HG03139 (cell line): Measurements from ENCODE around the gene ROBO1.

Experiments
- ATAC-seq: cut with Tn5 transposase; IDR thresholded peaks from one replicate; pipeline ENCODE4 v1.9.1; 2021; ENCODE audit not compliant: unreplicated experiment

Gene ROBO1

GRCh38 chr3:78940128-78940527, 827.7 kb downstream of the ROBO1 start:
- no peak for ATAC-seq

DNA sequence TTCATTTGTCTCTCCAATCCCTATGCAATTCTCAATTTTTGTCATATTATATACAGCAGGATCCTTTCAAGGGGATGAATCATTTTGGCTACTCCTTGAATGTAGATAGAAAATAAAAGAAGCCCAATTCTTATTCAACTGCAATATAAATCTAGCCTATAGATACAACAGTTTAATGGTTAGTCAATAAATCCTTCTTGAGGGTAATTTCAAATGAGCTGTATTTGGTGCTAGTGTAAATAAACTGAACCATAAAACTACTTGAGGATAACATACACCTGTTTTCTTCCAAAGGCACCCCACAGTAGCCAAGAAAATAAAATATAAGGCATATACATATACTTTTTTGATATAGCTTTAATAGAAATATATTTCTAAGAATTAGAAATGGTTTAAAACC, 830.3 kb downstream of the ROBO1 start:
- ATAC-seq = no peak

GRCh38 chr3:78927759-78928158, 840.0 kb downstream of the ROBO1 start:
- no peak for ATAC-seq

DNA sequence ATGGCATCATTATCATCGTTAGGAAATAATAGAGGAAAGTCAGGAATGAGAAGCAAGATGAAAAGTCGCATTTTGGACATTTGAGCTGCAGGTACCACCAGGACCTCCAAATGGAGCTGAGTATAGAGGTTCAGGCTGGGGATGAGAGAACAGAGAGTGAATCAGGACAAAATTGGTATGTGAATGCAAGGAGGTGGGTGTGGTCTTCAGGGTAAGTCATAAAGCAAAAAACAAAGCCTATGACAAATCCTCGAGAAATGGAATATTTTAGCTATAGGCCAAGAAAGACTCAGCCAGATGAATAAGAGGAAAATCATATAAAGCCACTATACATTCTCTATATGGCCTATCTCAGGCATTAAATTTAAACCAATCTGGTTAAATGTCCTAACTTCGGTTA, 841.3 kb downstream of the ROBO1 start:
- no peak for ATAC-seq

DNA sequence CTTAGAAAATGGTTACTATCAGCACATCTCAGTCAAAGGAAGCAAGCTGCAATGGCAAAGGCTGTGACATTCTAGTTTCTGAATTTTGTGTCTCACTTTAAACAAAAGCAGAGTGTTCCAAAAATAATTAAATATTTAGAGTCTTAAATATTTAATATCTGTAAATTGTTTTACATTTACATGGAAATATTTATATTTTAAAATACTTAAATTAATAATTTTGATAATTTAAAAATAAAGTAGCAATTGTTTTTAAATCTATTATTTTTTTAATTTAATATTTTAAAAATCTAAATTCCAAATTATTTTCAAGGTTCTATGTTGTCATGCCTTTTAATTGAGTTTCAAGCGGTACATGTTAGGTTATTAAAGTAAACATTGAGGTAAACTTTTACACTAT, 843.1 kb downstream of the ROBO1 start:
- no peak for ATAC-seq

- no peak for ATAC-seq
Observed at GRCh38 chr3:78919021-78919755, 848.6 kb downstream of the ROBO1 start.

GRCh38 chr3:78918361-78919020, 849.3 kb downstream of the ROBO1 start:
- ATAC-seq = no peak

DNA sequence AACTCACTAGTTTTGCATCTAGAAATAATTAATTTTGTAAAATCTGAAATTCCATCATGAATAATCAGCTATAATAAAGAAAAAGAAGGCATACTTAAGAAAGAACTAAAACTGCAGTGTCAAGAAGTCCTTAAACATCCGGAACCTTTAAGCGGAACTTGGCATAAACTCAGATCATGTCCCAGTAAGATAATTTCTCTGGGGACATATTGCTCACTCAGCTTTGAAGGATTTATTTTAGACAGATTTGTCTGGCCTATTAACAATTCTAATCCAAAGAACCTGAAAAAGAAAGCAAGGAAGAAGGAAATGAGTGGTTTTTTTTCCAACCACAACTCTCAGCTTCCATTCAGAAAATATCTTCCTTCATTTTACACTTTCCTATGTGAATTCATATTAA, 850.3 kb downstream of the ROBO1 start:
- ATAC-seq = no peak

DNA sequence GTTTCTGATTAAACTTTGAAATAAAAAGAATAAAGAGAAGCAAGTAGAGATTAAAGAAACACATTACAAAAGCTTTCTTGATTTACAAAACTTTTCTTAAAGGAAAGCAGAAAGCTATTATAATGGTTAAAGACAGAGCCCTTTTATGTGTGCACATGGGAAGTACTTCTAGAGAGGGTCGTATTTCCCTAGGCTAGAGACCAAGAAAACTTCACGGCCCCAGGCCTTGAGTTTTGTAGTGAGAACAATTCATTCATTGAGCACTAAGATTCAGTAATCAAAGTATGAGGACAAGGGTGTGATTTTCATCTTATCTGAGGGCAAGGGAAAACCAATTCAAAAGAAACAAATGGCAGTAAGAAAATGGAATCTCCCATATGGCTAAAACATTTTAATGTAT, 854.1 kb downstream of the ROBO1 start:
- ATAC-seq = no peak

GRCh38 chr3:78912687-78913086, 855.1 kb downstream of the ROBO1 start:
- ATAC-seq = no peak

DNA sequence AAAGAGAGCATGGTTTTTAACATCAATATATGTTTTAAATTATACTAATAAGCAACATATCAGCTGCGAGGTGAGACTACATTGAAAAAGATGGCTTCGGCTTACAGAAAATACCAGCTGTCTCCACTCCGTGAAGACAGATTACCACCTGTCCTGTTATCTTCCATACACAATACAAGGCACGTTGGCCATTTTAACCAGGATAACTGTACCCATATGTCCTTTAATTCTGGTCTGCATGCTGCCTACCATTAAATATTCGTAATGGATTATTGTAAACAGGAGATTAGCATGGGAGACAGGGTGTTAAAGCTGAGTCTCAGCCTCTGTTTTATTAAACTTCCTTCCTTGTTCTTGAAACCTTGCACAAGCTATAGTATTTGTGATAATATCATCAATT, 855.5 kb downstream of the ROBO1 start:
- ATAC-seq = no peak

DNA sequence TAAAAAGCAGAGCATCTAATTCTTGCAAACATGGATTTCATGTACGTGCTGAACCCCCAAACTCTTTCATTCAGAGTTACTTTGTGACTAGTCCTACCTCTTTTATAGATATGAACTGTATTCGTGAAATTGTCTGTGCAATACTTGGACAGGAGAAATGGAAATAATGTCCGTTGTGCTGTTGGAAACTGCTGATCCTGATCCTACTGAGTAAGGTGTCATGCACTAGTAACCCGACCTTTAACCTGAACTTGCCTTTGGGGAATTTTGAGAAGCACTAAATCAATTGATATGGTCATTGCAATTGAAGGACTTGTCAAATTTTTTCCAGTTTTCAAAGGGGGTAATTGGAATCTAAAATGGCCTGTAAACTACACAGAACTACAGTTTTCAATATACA, 856.4 kb downstream of the ROBO1 start:
- ATAC-seq = no peak

- no peak for ATAC-seq
Observed at GRCh38 chr3:78908236-78908635, 859.6 kb downstream of the ROBO1 start.

DNA sequence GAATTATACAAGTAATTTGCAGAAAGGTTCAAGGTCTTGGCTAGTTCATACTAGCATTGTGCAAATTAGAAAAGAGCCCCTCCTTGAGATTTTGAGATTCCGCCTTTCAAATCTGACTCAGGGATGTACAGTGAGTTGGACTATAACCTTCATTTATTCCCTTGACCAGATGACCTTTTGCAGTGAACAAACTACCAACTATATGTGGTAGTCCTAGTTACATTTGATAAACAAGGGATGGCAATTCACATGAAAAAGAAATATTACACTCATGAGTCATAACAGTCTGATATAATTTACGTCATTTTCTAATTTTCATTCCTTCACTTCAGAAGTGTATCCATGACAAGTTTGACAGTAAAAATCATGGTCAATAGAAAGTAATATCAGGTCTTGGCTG, 860.4 kb downstream of the ROBO1 start:
- no peak for ATAC-seq

DNA sequence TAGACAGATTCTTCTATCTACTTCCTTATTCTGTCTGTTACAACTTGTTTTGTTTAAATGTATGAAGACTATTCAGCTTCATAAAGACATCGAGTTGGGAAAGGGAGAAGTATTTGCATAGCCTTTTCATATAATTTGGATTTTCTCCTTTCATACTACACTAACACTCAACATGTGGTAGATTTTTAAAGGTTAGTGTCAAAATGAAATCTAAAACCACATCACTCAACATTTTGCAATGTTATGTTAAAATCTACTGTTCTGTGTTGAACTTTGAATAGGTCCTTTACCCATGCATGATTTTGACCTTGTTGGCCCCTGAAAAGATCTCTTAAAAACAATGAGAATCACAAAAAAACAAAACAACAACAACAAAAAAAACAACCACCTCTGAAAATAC, 860.9 kb downstream of the ROBO1 start:
- ATAC-seq = no peak

DNA sequence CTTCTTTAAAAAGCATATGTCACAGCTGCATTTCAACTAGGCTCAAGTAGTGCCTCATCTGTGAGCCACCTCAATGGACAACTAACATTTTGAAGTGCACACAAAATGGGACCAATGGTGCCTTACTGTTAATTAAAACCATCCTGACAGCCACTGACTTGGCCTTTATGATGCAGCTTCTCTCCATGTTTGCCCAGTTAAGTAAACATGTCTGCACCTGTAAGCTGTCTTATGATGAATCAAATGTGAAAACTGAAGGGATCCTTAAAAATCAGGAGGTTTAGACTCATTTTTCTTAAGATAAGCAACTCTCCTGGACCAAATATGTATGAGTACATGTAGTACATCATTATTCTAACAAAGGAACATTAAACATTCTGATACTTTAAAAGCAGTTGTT, 861.6 kb downstream of the ROBO1 start:
- no peak for ATAC-seq

- ATAC-seq = no peak
Observed at GRCh38 chr3:78905700-78906099, 862.1 kb downstream of the ROBO1 start.

DNA sequence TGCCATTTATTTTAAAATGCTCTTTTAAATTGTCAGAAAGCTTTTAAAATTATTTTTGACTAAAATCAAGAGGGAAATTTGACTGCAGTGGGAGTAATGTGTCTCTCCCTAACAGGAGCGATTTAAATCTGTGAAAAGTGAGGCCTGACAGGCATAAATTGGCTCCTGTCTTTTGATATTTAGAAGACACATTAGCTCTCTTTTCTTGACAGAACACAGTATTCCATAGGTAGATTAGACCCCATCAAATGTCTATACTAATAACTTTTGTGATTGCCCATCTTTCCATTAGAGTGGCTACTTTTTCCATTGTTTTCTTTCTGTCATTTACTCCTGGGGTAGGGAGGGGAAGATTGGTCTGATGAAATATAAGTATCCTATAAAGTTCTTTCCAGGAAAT, 866.3 kb downstream of the ROBO1 start:
- no peak for ATAC-seq

DNA sequence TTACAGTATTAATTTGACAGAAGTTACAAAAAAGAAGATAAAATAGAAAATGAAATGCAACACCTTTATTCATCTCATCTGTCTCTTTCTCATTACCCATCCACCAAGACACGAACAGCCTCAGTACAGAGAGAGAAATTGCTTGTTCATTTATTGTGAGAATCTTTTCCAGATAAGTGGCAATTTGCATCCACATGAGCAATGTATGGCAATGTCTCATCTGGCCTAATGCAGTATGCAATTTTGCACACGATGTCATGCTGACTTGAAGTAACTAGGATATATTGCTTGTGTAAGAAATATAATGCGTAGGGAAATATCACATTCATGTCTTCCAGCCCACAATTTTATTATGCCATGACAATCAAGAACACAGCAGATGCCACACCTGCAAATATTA, 866.9 kb downstream of the ROBO1 start:
- ATAC-seq = no peak

DNA sequence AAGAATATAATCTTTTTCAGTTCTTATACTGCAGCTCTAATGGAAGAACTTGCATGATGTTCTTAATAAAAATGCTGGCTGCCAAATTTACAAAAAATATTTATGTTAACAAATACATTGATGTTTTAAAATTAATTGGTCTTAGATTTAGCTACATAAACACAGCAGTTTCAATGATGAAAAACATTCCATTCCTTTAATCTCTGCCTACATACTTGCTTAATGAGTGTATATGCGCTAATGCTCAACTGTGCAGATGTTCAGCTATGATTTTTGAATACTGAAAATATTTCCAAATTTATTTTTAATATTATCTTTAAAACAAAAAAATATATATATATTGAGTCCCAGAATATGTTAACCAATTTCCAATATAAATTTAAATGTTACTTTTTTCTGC, 867.4 kb downstream of the ROBO1 start:
- ATAC-seq = no peak

GRCh38 chr3:78895528-78895927, 872.3 kb downstream of the ROBO1 start:
- ATAC-seq = no peak

- ATAC-seq = no peak
Observed at GRCh38 chr3:78894787-78895186, 873.0 kb downstream of the ROBO1 start.

DNA sequence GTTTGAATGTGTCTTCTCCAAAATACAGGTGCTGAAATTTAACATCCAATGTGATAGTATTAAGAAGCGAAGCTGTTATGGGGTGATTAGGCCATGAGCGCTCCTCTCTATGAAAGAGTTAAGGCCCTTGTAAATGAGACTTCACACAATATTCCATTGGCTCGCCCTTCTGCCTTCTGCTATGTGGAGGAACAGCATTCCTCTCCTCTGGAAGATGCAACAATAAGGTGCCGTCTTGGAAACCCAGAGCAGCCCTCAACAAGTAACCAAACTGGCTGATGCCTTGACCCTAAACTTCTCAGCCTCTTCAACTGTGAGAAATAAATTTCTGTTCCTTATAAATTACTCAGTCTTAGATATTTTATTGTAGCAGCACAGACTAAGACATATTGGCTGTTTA, 874.6 kb downstream of the ROBO1 start:
- no peak for ATAC-seq
